ENCODE data around the gene ZNF484.

DNA sequence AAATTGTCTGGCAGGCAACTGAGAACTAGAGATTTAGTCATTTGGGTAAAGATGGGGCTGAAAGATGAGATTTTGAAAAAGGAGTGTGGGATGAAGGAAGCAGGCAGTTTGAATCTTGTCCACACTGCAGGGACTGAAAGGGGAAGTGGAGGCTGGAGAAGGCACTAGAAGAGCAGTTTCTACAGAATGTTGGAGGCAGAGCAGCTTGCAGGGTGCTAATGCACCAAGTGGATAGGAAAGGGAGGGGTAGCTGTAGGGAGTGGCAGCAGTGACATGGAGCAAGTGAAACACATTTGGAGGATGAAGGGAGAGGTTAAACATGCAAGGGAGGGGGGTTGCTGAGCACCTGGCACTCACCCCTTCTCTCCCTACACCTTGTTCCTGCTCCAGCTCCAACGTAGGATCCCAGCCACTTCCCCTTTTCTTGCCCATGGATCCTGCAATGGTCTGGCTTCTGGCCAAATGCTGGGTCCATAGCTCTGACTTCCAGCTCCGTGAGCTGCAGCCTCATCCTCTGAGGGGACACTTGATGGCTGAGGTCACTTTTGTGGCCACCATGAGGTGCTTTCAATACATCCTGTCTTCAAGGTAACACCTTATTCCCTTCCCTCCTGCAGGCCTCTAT lies 39.5 kb upstream of the ZNF484 start:
- TF ChIP-seq, protein P1, sequence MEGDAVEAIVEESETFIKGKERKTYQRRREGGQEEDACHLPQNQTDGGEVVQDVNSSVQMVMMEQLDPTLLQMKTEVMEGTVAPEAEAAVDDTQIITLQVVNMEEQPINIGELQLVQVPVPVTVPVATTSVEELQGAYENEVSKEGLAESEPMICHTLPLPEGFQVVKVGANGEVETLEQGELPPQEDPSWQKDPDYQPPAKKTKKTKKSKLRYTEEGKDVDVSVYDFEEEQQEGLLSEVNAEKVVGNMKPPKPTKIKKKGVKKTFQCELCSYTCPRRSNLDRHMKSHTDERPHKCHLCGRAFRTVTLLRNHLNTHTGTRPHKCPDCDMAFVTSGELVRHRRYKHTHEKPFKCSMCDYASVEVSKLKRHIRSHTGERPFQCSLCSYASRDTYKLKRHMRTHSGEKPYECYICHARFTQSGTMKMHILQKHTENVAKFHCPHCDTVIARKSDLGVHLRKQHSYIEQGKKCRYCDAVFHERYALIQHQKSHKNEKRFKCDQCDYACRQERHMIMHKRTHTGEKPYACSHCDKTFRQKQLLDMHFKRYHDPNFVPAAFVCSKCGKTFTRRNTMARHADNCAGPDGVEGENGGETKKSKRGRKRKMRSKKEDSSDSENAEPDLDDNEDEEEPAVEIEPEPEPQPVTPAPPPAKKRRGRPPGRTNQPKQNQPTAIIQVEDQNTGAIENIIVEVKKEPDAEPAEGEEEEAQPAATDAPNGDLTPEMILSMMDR (conservative IDR thresholded peaks at IDR 0.05) = no peak
- no peak for TF ChIP-seq ZFX (IDR thresholded peaks at IDR 0.05)

Measured in C4-2B (cell line).